ENCODE data around the gene ZFPM1.

GRCh38 chr16:88569985-88570690 lies 117.1 kb downstream of the ZFPM1 start, which contains the start of gene ZC3H18:
- TF ChIP-seq POLR2A (IDR thresholded peaks at IDR 0.05), result peak; percentile 43 to 72
- TF ChIP-seq CTCF (IDR thresholded peaks at IDR 0.05), result no peak
- peak; percentile 83 for TF ChIP-seq POLR2AphosphoS5 (IDR thresholded peaks at IDR 0.05)
- no peak for TF ChIP-seq EP300 (IDR thresholded peaks at IDR 0.05)
